ENCODE measurements around the gene INF2.

DNA sequence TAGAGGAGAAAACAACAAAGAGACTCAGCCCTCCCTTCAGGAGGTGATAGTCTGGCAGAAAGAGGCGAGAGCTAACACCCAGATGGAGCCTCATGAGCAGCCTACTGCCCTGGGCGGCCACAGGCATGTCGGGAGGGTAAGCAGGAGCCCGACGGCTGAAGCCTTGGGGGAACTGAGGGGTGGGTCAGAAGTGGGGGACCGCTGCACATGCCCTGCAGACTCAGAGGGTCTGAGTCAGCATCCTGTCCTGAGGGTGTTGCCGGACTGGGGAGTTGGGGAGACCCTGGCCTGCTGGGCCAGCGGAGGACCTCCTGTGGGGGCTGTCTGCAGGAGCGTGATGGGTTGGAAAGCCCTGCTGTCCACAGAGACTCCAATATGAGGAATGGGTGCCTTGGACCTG is 15.9 kb upstream of the INF2 start:
- TF ChIP-seq, protein P1, sequence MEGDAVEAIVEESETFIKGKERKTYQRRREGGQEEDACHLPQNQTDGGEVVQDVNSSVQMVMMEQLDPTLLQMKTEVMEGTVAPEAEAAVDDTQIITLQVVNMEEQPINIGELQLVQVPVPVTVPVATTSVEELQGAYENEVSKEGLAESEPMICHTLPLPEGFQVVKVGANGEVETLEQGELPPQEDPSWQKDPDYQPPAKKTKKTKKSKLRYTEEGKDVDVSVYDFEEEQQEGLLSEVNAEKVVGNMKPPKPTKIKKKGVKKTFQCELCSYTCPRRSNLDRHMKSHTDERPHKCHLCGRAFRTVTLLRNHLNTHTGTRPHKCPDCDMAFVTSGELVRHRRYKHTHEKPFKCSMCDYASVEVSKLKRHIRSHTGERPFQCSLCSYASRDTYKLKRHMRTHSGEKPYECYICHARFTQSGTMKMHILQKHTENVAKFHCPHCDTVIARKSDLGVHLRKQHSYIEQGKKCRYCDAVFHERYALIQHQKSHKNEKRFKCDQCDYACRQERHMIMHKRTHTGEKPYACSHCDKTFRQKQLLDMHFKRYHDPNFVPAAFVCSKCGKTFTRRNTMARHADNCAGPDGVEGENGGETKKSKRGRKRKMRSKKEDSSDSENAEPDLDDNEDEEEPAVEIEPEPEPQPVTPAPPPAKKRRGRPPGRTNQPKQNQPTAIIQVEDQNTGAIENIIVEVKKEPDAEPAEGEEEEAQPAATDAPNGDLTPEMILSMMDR (conservative IDR thresholded peaks at IDR 0.05): no peak
- TF ChIP-seq EZH2 (IDR thresholded peaks at IDR 0.05; ENCODE audit: low read depth): no peak

Measured in PC-9 (cell line).